ENCODE measurements around the gene IPCEF1. TPM values are rescaled to one million over a fixed set of nuclear protein-coding genes. Genes with fewer than 3 reads are reported as not detected.

Gene IPCEF1
- total and polyA plus RNA-seq, 3 experiments from 2014 or later = 17.7 to 57.8 (median 19.2) TPM

DNA sequence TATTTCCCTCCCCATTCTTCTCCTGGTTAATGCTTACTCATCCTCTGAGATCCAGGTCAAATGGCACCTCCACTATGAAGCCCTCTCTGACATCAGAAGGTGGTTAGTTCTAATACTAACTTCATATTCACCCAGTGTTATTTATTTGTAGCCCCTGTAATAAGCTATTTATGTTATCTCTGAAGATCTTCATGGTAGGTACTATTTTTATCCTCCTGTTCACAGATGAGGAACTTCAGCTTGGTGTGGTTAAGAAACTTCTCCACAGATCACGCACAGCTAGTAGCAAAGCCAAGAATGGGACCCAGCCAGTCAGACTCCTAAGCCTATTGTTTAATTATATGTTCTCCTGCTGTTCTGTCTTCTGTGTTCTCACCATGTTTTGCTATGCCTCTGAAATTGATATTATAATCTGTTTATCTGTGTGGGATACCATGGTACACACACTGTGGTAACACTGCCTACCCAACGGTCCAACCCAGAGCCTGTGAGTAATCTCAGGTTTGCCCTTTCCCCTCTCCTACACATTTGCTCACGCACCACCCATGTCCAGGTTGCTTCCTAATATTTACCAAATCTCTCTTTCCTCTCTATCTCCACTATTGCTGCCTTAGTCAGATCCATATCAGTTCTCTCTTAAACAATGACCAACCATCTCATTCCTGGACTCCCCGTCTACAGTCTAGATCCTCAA, 98.4 kb downstream of the IPCEF1 start:
- peak overlapping the region in 2 of 8 donors; percentile 4 to 32 for H3K27ac Mint-ChIP-seq

DNA sequence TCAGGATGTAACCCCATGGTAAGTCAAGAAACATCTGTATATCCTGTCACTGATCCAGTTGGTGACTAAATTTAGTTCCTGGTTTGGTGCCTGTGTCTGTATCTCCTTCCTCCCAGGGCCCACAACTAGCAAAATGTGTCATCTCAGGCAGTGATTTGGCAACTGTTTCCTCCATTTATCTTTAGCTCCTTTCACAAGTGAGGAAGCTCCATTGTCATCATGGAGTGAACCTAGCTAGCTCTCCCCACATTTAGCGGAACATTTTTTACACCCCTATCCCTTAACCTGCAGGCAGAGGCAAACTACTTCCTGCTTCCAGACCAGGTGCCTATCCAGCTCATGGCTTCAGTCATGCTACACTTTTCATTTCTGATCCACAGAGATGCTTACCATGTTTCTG, 99.5 kb downstream of the IPCEF1 start:
- Mint-ChIP-seq H3K4me3 (no peak overlapping the region), H3K4me1 (peaks cover 32 to 57% (median 45%) of the 10 kb centered on the region in 3 donors), H3K36me3 (peaks cover 1 to 21% (median 4%) of the 10 kb centered on the region in 3 donors), H3K27ac (peak overlapping the region in 1 of 8 donors; percentile 54), H3K9me3 (peaks cover 4 to 18% (median 9%) of the 10 kb centered on the region in 5 donors), H3K27me3 (peaks cover 0 to 1% of the 10 kb centered on the region in 2 donors)
- Histone ChIP-seq H3K4me3 (ENCODE audit: low read length) (no peak overlapping the region), H3K27me3 (ENCODE audit: insufficient read depth, low read length, poor library complexity, severe bottlenecking) (no peaks in the 10 kb centered on the region), H3K27ac (ENCODE audit: low read depth, low read length) (no peak overlapping the region), H3K4me1 (ENCODE audit: insufficient read depth, low read length) (peaks cover 11% of the 10 kb centered on the region), H3K9me3 (ENCODE audit: low read length) (peaks cover 4% of the 10 kb centered on the region), H3K36me3 (ENCODE audit: insufficient read depth, low read length) (no peaks in the 10 kb centered on the region)
- ChIA-PET CTCF (interaction anchor here (1.6 kb wide), 1 partner anchor 44 kb away, joined by 3 read pairs; no protein-coding TSS in a partner anchor), POLR2A (no interaction called here)
- DNase-seq = no peak

More for the DNA sequence above, 98.4 kb downstream of the IPCEF1 start:
- peaks cover 25 to 49% (median 37%) of the 10 kb centered on the region in 3 donors for H3K4me1 Mint-ChIP-seq
- Histone ChIP-seq H3K36me3 (ENCODE audit: insufficient read depth, low read length) (no peaks in the 10 kb centered on the region), H3K9me3 (ENCODE audit: low read length) (peaks cover 4% of the 10 kb centered on the region), H3K4me1 (ENCODE audit: insufficient read depth, low read length) (no peaks in the 10 kb centered on the region), H3K4me3 (ENCODE audit: low read length) (no peak overlapping the region), H3K27me3 (ENCODE audit: insufficient read depth, low read length, poor library complexity, severe bottlenecking) (no peaks in the 10 kb centered on the region), H3K27ac (ENCODE audit: low read depth, low read length) (no peak overlapping the region)
- H3K9me3 Mint-ChIP-seq = peaks cover 4 to 18% (median 9%) of the 10 kb centered on the region in 5 donors
- DNase-seq = no peak
- peaks cover 1 to 21% (median 4%) of the 10 kb centered on the region in 3 donors for H3K36me3 Mint-ChIP-seq
- no peak overlapping the region for H3K4me3 Mint-ChIP-seq
- ChIA-PET POLR2A (no interaction called here), CTCF (interaction anchor here (1.6 kb wide), 1 partner anchor 45 kb away, joined by 3 read pairs; no protein-coding TSS in a partner anchor)
- peaks cover 0 to 1% of the 10 kb centered on the region in 2 donors for H3K27me3 Mint-ChIP-seq

DNA sequence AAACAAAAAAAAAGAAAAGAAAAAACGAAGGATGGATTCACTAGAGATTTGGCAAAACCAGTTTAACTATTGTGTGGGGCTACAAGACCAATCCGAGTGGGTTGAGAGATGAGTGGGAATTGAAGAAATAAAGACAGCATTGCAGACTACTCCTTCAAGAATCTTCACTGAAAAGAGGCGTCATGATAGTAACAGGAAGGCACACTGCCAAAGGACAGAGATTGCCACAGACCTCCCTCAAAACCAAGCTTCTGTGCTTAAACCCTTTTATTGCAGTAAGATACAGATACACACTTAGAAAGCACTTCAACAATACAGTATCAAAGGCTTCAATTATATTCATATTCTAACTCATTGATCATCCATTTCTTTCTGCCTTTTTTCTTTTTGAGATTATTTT, 103.9 kb downstream of the IPCEF1 start:
- CTCF ChIA-PET = interaction anchor here (1.0 kb wide), 1 partner anchor 9 kb away, joined by 3 read pairs; no protein-coding TSS in a partner anchor
- peaks cover 54 to 75% (median 63%) of the 10 kb centered on the region in 3 donors for H3K4me1 Mint-ChIP-seq

DNA sequence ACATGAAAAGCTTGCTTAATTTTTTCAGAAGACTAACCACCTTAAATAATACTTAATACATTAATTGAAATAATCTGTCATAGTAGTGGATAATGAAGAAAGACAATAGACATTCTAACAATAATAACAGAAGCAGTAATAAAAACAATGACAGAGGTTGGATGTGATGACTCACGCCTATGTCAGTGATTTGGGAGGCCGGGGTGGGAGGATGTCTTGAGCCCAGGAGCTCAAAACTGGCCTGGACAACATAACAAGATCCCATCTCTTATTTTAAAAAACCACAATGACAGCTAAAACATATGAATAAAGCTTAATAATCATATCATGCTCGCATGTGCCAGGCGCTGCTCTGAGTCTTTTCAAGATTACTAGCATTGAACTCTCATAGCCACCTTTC, 105.5 kb downstream of the IPCEF1 start:
- H3K4me1 Mint-ChIP-seq = peaks cover 52 to 69% (median 61%) of the 10 kb centered on the region in 3 donors
- no peak for DNase-seq
- Histone ChIP-seq H3K4me1 (ENCODE audit: insufficient read depth, low read length) (peaks cover 51% of the 10 kb centered on the region), H3K9me3 (ENCODE audit: low read length) (peaks cover 4% of the 10 kb centered on the region), H3K4me3 (ENCODE audit: low read length) (no peak overlapping the region), H3K27me3 (ENCODE audit: insufficient read depth, low read length, poor library complexity, severe bottlenecking) (no peaks in the 10 kb centered on the region), H3K27ac (ENCODE audit: low read depth, low read length) (no peak overlapping the region), H3K36me3 (ENCODE audit: insufficient read depth, low read length) (no peaks in the 10 kb centered on the region)
- peak overlapping the region in 4 of 8 donors; percentile 3 to 50 (median 6) for H3K27ac Mint-ChIP-seq
- ChIA-PET CTCF (interaction anchor here (1.3 to 1.5 kb wide), 2 partner anchors 14 to 27 kb away, joined by 4 to 5 read pairs; no protein-coding TSS in a partner anchor), POLR2A (interaction anchor here (0.9 kb wide), 1 partner anchor 26 kb away, joined by 3 read pairs; no protein-coding TSS in a partner anchor)
- H3K4me3 Mint-ChIP-seq = no peak overlapping the region
- H3K9me3 Mint-ChIP-seq = peaks cover 4 to 13% (median 9%) of the 10 kb centered on the region in 5 donors
- peaks cover 1 to 21% (median 17%) of the 10 kb centered on the region in 3 donors for H3K36me3 Mint-ChIP-seq
- H3K27me3 Mint-ChIP-seq = no peaks in the 10 kb centered on the region

More for the DNA sequence above, 103.9 kb downstream of the IPCEF1 start:
- peaks cover 4% of the 10 kb centered on the region for H3K9me3 ChIP-seq (ENCODE audit: low read length)
- H3K27ac Mint-ChIP-seq = peak overlapping the region in 7 of 8 donors; percentile 3 to 84 (median 61)
- H3K36me3 Mint-ChIP-seq = peaks cover 1 to 21% (median 4%) of the 10 kb centered on the region in 3 donors
- no peak overlapping the region for H3K27ac ChIP-seq (ENCODE audit: low read depth, low read length)
- DNase-seq = peak in 1 of 5 donors; percentile 34
- no peak overlapping the region for H3K4me3 ChIP-seq (ENCODE audit: low read length)
- H3K4me3 Mint-ChIP-seq = peak overlapping the region in 4 of 7 donors; percentile 2 to 30 (median 27)
- peaks cover 50% of the 10 kb centered on the region for H3K4me1 ChIP-seq (ENCODE audit: insufficient read depth, low read length)
- no peaks in the 10 kb centered on the region for H3K27me3 ChIP-seq (ENCODE audit: insufficient read depth, low read length, poor library complexity, severe bottlenecking)
- no peaks in the 10 kb centered on the region for H3K36me3 ChIP-seq (ENCODE audit: insufficient read depth, low read length)
- POLR2A ChIA-PET = no interaction called here
- H3K27me3 Mint-ChIP-seq = peaks cover 0 to 1% of the 10 kb centered on the region in 2 donors
- H3K9me3 Mint-ChIP-seq = peaks cover 4 to 18% (median 9%) of the 10 kb centered on the region in 5 donors

DNA sequence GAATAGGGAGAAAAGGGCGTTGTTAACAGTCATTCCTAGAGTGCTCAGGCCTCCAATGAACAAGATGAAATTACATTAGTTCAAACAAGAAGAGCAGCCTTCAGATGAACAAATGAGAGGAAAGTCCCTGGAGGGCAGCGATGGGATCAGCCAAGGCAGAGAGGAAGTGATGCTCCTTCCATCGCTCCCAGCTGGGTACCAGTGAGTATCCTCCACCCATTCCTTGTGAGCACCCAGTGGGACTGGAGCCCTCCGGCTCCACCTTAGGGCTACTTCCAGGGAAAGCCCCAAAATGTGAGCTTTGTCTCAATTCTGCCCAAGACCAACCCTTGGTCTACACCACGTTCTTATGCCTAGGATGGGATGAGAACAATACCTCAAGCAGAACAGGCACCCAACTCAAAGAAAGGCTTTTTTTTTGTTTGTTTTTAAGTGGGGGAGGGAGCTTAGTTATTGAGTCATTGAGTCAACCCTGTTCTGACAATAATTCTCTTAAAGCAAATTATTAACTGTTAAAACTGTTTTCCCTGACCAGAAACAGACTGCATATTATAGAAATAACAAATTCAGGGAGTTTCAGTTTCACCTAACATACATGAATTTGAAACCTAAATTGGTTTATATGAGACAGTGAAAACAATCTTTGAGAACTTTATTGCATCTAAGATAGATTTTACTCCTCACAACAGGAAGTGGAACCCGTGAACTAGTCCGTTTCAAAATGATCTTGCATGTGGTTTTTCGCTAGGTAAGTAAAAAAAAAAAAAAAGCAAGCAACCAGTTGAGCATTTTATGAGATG, 106.9 kb downstream of the IPCEF1 start:
- peak in 4 of 5 donors; percentile 32 to 76 (median 58) for DNase-seq
- no peaks in the 10 kb centered on the region for H3K27me3 ChIP-seq (ENCODE audit: insufficient read depth, low read length, poor library complexity, severe bottlenecking)
- Mint-ChIP-seq H3K27ac (peak overlapping the region; percentile 93 to 96 (median 95)), H3K27me3 (no peaks in the 10 kb centered on the region), H3K36me3 (peaks cover 3 to 25% (median 12%) of the 10 kb centered on the region in 3 donors), H3K9me3 (peaks cover 0 to 4% (median 3%) of the 10 kb centered on the region in 5 donors), H3K4me1 (peaks cover 56 to 81% (median 69%) of the 10 kb centered on the region in 3 donors), H3K4me3 (peak overlapping the region; percentile 75 to 90 (median 83))
- peak overlapping the region; percentile 51 for H3K27ac ChIP-seq (ENCODE audit: low read depth, low read length)
- H3K4me1 ChIP-seq (ENCODE audit: insufficient read depth, low read length) = peaks cover 54% of the 10 kb centered on the region
- H3K36me3 ChIP-seq (ENCODE audit: insufficient read depth, low read length) = no peaks in the 10 kb centered on the region
- peak overlapping the region; percentile 60 for H3K4me3 ChIP-seq (ENCODE audit: low read length)
- no peaks in the 10 kb centered on the region for H3K9me3 ChIP-seq (ENCODE audit: low read length)
- POLR2A ChIA-PET = interaction anchor here (0.6 to 1.0 kb wide), 2 partner anchors 17 to 35 kb away, joined by 3 read pairs; no protein-coding TSS in a partner anchor
- CTCF ChIA-PET = interaction anchor here (1.1 to 4.1 kb wide), 4 partner anchors 9 to 32 kb away, joined by 3 to 24 read pairs (median 4); no protein-coding TSS in a partner anchor

DNA sequence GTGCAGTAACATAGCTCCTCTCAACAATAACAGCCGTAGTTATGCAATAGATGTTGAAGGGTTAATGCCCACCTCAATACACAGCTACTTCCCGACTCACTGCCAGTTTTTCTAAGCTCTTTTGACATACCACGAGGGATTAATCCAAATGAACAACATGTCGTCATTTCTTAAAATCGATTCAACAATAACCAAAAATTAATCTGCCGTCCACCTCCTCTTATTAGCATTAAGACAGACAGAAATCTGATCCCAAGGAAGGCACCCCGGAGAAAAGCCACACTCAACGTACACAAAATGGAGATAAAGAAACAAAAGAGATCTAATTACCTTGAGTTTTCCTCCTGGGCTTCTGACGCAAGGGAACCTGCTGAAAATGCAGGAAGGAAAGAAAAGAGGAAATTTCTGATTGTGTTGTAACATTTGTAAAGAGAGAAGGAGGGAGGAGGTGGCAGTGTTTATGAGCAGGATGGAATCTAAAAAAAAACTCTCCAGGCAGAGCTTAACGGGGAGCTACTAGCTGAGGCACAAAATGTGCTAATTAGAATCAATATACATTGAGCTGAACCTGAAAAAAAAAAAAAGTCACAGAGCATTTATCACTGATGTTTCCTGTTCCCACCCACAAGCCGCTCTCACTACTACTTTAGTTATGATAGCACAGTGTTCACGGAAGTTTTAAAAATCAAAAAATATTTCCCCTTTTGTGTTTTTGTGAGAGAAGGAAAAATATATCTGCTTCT, 109.3 kb downstream of the IPCEF1 start:
- H3K4me1 Mint-ChIP-seq = peaks cover 72 to 88% (median 80%) of the 10 kb centered on the region in 3 donors
- H3K9me3 Mint-ChIP-seq = no peaks in the 10 kb centered on the region
- H3K27ac ChIP-seq (ENCODE audit: low read depth, low read length) = peak overlapping the region; percentile 72
- H3K27ac Mint-ChIP-seq = peak overlapping the region; percentile 93 to 98 (median 95)
- ChIA-PET POLR2A (interaction anchor here (0.7 to 1.5 kb wide), 5 partner anchors 10 to 30 kb away, joined by 3 to 10 read pairs (median 7); no protein-coding TSS in a partner anchor), CTCF (interaction anchor here (1.0 to 4.1 kb wide), 10 partner anchors 9 to 93 kb away, joined by 3 to 24 read pairs (median 6); no protein-coding TSS in a partner anchor)
- peak overlapping the region; percentile 87 for H3K4me3 ChIP-seq (ENCODE audit: low read length)
- H3K36me3 Mint-ChIP-seq = peaks cover 9 to 43% (median 21%) of the 10 kb centered on the region in 3 donors
- no peaks in the 10 kb centered on the region for H3K27me3 Mint-ChIP-seq
- peak in 4 of 5 donors; percentile 20 to 60 (median 56) for DNase-seq
- H3K27me3 ChIP-seq (ENCODE audit: insufficient read depth, low read length, poor library complexity, severe bottlenecking) = no peaks in the 10 kb centered on the region
- H3K9me3 ChIP-seq (ENCODE audit: low read length) = no peaks in the 10 kb centered on the region
- peaks cover 68% of the 10 kb centered on the region for H3K4me1 ChIP-seq (ENCODE audit: insufficient read depth, low read length)
- H3K36me3 ChIP-seq (ENCODE audit: insufficient read depth, low read length) = no peaks in the 10 kb centered on the region
- H3K4me3 Mint-ChIP-seq = peak overlapping the region; percentile 91 to 99 (median 95)

DNA sequence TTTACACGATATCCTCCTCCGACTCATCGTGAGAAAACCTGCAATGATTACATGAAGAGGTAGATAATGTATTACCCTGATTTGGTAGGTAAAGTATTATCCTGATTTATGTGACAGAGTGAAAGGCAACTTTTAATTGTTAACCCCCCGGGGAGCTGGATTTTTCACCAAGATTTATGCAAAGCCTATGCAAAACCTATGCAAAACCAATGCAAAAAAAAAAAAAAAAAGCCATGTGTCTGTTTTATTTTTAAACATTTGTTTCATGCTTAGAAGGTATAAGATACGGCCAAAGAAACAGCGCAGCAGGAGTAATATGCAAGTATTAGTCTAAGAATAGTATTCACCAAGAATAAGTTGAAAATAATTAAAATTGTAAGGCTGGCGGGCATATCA, 109.9 kb downstream of the IPCEF1 start:
- ChIA-PET POLR2A (interaction anchor here (0.7 to 1.5 kb wide), 5 partner anchors 10 to 31 kb away, joined by 3 to 10 read pairs (median 7); no protein-coding TSS in a partner anchor), CTCF (interaction anchor here (1.2 to 4.1 kb wide), 6 partner anchors 14 to 92 kb away, joined by 3 to 24 read pairs (median 8); no protein-coding TSS in a partner anchor)
- DNase-seq = no peak
- Mint-ChIP-seq H3K9me3 (no peaks in the 10 kb centered on the region), H3K4me3 (peak overlapping the region; percentile 91 to 99 (median 95)), H3K4me1 (peaks cover 72 to 88% (median 80%) of the 10 kb centered on the region in 3 donors), H3K27ac (peak overlapping the region; percentile 93 to 98 (median 95)), H3K36me3 (peaks cover 11 to 46% (median 22%) of the 10 kb centered on the region in 3 donors), H3K27me3 (no peaks in the 10 kb centered on the region)
- no peaks in the 10 kb centered on the region for H3K9me3 ChIP-seq (ENCODE audit: low read length)
- H3K4me3 ChIP-seq (ENCODE audit: low read length) = peak overlapping the region; percentile 87
- peak overlapping the region; percentile 72 for H3K27ac ChIP-seq (ENCODE audit: low read depth, low read length)
- H3K27me3 ChIP-seq (ENCODE audit: insufficient read depth, low read length, poor library complexity, severe bottlenecking) = no peaks in the 10 kb centered on the region
- no peaks in the 10 kb centered on the region for H3K36me3 ChIP-seq (ENCODE audit: insufficient read depth, low read length)
- H3K4me1 ChIP-seq (ENCODE audit: insufficient read depth, low read length) = peaks cover 68% of the 10 kb centered on the region
